ENCODE results near the gene DPEP1.
"Not testable (repeated sequence)": the region's sequence is repeated elsewhere in the genome, so short reads cannot be mapped to it uniquely, and the experiment has no call there.

Gene DPEP1

GRCh38 chr16:89577055-89577759 is 36.2 kb upstream of the DPEP1 start:
- no peak for DNase-seq

GRCh38 chr16:89579351-89579750 is 34.1 kb upstream of the DPEP1 start:
- DNase-seq: no peak

- DNase-seq: no peak
Observed at GRCh38 chr16:89581045-89581695, 32.3 kb upstream of the DPEP1 start.

GRCh38 chr16:89581861-89582563 is 31.4 kb upstream of the DPEP1 start:
- no peak for DNase-seq

GRCh38 chr16:89582614-89583196 is 30.7 kb upstream of the DPEP1 start:
- no peak for DNase-seq

GRCh38 chr16:89583197-89583894 is 30.1 kb upstream of the DPEP1 start:
- no peak for DNase-seq

GRCh38 chr16:89583895-89584644 is 29.4 kb upstream of the DPEP1 start:
- DNase-seq: no peak

GRCh38 chr16:89584768-89585549 is 28.5 kb upstream of the DPEP1 start:
- DNase-seq: no peak

GRCh38 chr16:89586218-89586617 is 27.2 kb upstream of the DPEP1 start:
- DNase-seq: no peak

GRCh38 chr16:89586853-89587252 is 26.6 kb upstream of the DPEP1 start:
- no peak for DNase-seq

GRCh38 chr16:89587676-89588075 is 25.8 kb upstream of the DPEP1 start:
- not testable (repeated sequence) for DNase-seq

- DNase-seq: no peak
Observed at GRCh38 chr16:89588413-89589109, 24.9 kb upstream of the DPEP1 start.

GRCh38 chr16:89589241-89589926 is 24.1 kb upstream of the DPEP1 start:
- no peak for DNase-seq

- DNase-seq: no peak
Observed at GRCh38 chr16:89593841-89594240, 19.6 kb upstream of the DPEP1 start.

- no peak for DNase-seq
Observed at GRCh38 chr16:89595330-89596060, 17.9 kb upstream of the DPEP1 start.

- DNase-seq: no peak
Observed at GRCh38 chr16:89596061-89596689, 17.3 kb upstream of the DPEP1 start.

GRCh38 chr16:89596957-89597649 is 16.3 kb upstream of the DPEP1 start:
- no peak for DNase-seq

GRCh38 chr16:89598199-89598598 is 15.2 kb upstream of the DPEP1 start:
- no peak for DNase-seq

Data from C1 segment of cervical spinal cord (tissue), 14 donors.